Measurements from ENCODE around the gene MUC5AC.

MUC5AC gene

GRCh38 chr11:1129143-1129610 is 28.6 kb upstream of the MUC5AC start:
- no peak overlapping the region for H3K4me3 ChIP-seq (ENCODE audit: low read depth, low read length)
- TF ChIP-seq, protein P1, sequence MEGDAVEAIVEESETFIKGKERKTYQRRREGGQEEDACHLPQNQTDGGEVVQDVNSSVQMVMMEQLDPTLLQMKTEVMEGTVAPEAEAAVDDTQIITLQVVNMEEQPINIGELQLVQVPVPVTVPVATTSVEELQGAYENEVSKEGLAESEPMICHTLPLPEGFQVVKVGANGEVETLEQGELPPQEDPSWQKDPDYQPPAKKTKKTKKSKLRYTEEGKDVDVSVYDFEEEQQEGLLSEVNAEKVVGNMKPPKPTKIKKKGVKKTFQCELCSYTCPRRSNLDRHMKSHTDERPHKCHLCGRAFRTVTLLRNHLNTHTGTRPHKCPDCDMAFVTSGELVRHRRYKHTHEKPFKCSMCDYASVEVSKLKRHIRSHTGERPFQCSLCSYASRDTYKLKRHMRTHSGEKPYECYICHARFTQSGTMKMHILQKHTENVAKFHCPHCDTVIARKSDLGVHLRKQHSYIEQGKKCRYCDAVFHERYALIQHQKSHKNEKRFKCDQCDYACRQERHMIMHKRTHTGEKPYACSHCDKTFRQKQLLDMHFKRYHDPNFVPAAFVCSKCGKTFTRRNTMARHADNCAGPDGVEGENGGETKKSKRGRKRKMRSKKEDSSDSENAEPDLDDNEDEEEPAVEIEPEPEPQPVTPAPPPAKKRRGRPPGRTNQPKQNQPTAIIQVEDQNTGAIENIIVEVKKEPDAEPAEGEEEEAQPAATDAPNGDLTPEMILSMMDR (conservative IDR thresholded peaks at IDR 0.05; ENCODE audit: low read depth, low read length): no peak
- no peak for DNase-seq (ENCODE audit: low read depth)

- DNase-seq (ENCODE audit: low read depth): no peak
- TF ChIP-seq, protein P1 (conservative IDR thresholded peaks at IDR 0.05; ENCODE audit: low read depth, low read length): no peak
- no peak overlapping the region for H3K4me3 ChIP-seq (ENCODE audit: low read depth, low read length)
Measured at GRCh38 chr11:1129611-1130160, 28.1 kb upstream of the MUC5AC start.

DNA sequence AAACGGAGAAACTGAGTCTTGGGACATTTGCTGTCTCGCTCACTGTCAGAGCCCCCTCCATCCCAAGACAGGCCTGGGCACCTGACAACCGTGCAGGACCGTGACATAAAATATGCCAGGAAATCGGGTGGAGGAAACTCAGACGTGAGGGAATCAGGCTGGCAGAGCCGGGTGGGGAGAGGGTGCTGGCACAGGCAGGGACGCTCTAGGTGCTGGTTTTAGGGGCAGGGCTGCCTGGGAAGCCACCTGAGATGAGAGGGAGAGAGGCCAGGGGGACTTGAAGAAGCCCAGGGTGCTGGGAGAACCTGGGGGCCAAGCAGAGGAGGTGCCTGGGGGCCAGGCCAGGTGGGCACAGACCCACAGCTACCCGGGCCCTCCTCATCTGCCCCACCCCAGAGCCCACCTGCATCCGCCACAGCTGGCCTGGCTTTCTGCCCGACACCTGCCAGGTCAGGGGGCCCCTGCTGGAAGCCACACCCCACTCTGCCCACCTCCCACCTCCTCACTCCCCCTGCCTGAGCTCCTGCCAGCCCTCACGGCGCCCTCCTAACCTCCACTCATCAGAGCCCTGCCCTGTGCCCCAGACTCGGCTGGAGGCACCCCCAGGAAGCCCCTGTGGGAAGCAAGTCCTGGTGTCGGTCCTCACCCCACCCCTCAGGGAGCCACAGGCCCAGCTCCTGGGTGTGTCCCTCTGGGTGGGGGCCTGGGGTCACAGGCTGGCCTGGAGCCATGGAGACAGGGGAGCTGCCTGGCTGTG is 27.3 kb upstream of the MUC5AC start:
- DNase-seq (ENCODE audit: low read depth): no peak
- no peak overlapping the region for H3K4me3 ChIP-seq (ENCODE audit: low read depth, low read length)
- TF ChIP-seq, protein P1 (conservative IDR thresholded peaks at IDR 0.05; ENCODE audit: low read depth, low read length): no peak

DNA sequence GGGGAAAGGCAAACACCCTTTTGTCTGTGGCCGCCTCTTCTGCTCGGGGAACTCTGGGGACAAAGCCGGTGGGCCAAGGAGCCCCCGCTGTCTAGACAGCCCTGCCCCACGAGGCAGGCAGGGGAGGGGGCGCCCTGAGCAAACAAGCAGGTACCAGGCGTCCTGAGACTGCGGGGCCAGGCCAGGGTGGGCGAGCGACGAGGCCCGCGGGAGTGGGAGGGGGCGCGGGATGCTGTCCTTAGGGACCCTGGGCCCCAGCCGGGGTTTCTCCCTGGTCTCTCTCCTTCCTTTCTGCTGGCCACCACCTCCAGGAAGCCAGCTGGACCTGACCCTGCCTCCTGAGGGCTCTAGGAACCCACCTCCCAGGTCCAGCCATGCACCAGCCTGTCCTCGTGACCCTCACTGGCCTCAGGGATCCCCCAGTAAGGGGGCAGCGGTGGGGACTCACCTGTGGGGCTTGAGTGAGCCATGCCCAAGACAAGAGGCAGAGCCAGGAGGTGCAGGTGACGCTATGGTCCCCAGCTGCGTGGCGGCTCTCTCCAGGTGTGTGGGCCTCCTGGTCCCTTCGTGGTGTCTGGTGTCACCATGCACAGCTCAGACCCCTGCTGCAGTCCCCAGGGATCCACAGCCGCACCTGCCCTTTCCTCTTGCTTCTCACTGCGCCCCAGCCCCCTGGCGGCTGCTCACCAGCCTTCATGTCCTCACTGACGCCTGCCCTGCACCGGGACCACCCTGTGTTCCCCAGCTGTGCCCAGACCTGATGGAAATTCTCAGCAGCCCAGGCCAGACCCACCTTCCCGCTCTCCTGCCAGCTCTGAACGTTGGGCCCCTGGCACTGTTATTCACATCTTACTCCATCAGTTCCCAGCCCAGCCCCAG is 26.5 kb upstream of the MUC5AC start:
- no peak overlapping the region for H3K4me3 ChIP-seq (ENCODE audit: low read depth, low read length)
- DNase-seq (ENCODE audit: low read depth): no peak
- TF ChIP-seq, protein P1 (conservative IDR thresholded peaks at IDR 0.05; ENCODE audit: low read depth, low read length): no peak

DNA sequence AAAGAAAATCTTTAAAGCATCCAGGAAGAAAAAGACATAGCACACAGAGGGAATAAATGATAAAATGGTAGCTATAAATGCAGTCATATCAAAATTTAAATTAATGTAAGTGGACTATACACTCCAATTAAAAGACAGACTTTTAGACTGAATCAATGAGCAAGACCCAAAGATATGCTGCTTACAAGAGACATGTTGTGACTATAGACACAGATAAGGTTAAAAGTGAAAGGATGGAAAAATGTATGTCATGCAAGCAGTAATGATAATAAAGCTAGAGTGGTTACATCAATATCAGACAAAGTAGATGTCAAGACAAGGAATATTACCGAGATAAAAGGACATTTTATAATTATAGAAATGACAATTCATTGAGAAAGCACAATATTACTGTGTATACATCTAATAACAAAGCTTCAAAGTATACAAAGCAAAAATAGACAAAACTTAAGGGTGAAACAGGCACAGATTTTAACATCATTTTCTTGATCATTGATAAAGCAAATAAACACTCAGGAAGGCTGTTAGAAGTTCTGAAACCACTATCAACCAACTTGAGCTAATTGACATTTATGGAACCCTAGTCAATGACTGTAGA is 22.8 kb upstream of the MUC5AC start:
- TF ChIP-seq, protein P1 (conservative IDR thresholded peaks at IDR 0.05; ENCODE audit: low read depth, low read length): no peak
- no peak for DNase-seq (ENCODE audit: low read depth)
- H3K4me3 ChIP-seq (ENCODE audit: low read depth, low read length): no peak overlapping the region

GRCh38 chr11:1138097-1138496 is 19.7 kb upstream of the MUC5AC start:
- peak; percentile 18 for DNase-seq (ENCODE audit: low read depth)
- H3K4me3 ChIP-seq (ENCODE audit: low read depth, low read length): no peak overlapping the region
- TF ChIP-seq, protein P1 (conservative IDR thresholded peaks at IDR 0.05; ENCODE audit: low read depth, low read length): no peak

Data from choroid plexus epithelial cell (primary cell).